DND-41 (cell line): ENCODE measurements around the gene BACH2.

Experiments
- CTCF ChIP-seq: IDR thresholded peaks from 2 replicates; pipeline ENCODE4 v1.5.1; 2012; ENCODE audit warnings: borderline replicate concordance, low read length, moderate library complexity, mild to moderate bottlenecking; ENCODE audit not compliant: poor library complexity, severe bottlenecking; ENCODE audit errors: extremely low read depth
- EZH2 ChIP-seq: IDR thresholded peaks from 3 replicates; pipeline ENCODE4 v1.6.1; 2012; ENCODE audit warnings: borderline replicate concordance, low read depth, mild to moderate bottlenecking, moderate library complexity, low read length, inconsistent platforms; ENCODE audit not compliant: severe bottlenecking

GRCh38 chr6:90144928-90145555, 151.6 kb downstream of the BACH2 start:
- no peak for TF ChIP-seq CTCF
- no peak for TF ChIP-seq EZH2
